BLaER1 (cell line): Measurements from ENCODE around the gene PCDHB12.

ENCODE experiments used
- H3K27ac ChIP-seq: shearing (Covaris generic); formaldehyde crosslinking; 2 replicates; pipeline ENCODE4 v1.8.1; 2022
- H3K27me3 ChIP-seq: shearing (Covaris generic); formaldehyde crosslinking; 2 replicates; pipeline ENCODE4 v1.8.1; 2022
- H3K36me3 ChIP-seq: shearing (Covaris generic); formaldehyde crosslinking; 2 replicates; pipeline ENCODE4 v1.8.1; 2022
- H3K4me1 ChIP-seq: shearing (Covaris generic); formaldehyde crosslinking; 2 replicates; pipeline ENCODE4 v1.8.1; 2022
- H3K4me2 ChIP-seq: shearing (Covaris generic); formaldehyde crosslinking; 2 replicates; pipeline ENCODE4 v1.8.1; 2022
- H3K4me3 ChIP-seq: shearing (Covaris generic); formaldehyde crosslinking; 2 replicates; pipeline ENCODE4 v1.8.1; 2022
- H3K9ac ChIP-seq: shearing (Covaris generic); formaldehyde crosslinking; 2 replicates; pipeline ENCODE4 v1.8.1; 2022
- H3K9me3 ChIP-seq: shearing (Covaris generic); formaldehyde crosslinking; 2 replicates; pipeline ENCODE4 v1.8.1; 2022
- H4K20me1 ChIP-seq: shearing (Covaris generic); formaldehyde crosslinking; 2 replicates; pipeline ENCODE4 v1.8.1; 2022
- Cebpa-rat ChIP-seq: shearing (Covaris generic); IDR thresholded peaks from 2 replicates; pipeline ENCODE4 v1.8.1; 2022

PCDHB12 gene

GRCh38 chr5:141250576-141250975 lies 42.1 kb downstream of the PCDHB12 start:
- Histone ChIP-seq H3K9me3 (peaks cover 94% of the 10 kb centered on the region), H3K27me3 (no peaks in the 10 kb centered on the region), H3K4me1 (no peaks in the 10 kb centered on the region), H3K4me2 (no peak overlapping the region), H3K9ac (no peak overlapping the region), H3K4me3 (no peak overlapping the region), H3K27ac (no peak overlapping the region), H3K36me3 (peaks cover 4% of the 10 kb centered on the region; the same call in 1 of the 2 replicates), H4K20me1 (no peaks in the 10 kb centered on the region)
- TF ChIP-seq Cebpa-rat, result no peak

DNA sequence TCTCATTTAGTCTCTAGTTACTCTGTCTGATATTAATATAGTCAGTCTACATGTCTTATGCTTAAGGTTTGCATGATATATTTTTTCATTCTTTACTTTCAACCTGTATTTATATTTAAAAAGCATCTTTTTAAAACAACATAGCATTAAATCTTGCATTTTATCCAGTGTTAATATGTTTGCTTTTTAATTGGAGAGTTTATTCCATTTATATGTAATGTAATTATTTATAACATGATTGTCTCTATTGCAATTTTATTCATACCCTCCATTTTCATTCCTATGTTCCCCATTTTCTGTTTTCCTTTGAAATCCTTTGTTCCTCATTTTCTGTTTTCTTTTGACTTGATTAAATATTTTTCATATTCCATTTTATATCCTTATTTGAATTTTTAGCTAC lies 49.9 kb downstream of the PCDHB12 start:
- no peaks in the 10 kb centered on the region for H3K36me3 ChIP-seq
- no peak overlapping the region for H3K27ac ChIP-seq
- no peak overlapping the region for H3K9ac ChIP-seq
- H3K4me3 ChIP-seq, result no peak overlapping the region
- no peaks in the 10 kb centered on the region for H4K20me1 ChIP-seq
- H3K4me2 ChIP-seq, result no peak overlapping the region
- H3K27me3 ChIP-seq, result no peaks in the 10 kb centered on the region
- H3K9me3 ChIP-seq, result peaks cover 96% of the 10 kb centered on the region
- H3K4me1 ChIP-seq, result no peaks in the 10 kb centered on the region
- TF ChIP-seq Cebpa-rat, result no peak

DNA sequence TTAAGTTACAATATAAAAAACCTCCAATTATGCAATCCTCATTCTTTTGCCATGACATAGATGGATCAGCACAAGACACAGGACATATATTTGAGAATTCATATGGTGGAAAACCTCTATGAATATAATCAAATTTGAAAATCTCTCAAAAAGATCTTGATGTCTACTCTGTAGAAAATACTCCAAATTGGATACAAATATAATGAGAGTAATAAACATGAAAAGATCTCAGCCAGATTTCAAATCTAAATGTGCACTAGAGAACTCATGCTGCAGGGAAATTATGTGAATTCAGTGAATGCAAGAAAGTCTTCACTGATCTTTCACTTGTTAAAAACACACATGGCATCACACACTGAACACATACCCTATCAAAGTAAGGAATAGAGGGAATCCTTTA lies 50.4 kb downstream of the PCDHB12 start:
- H3K9me3 ChIP-seq, result peaks cover 96% of the 10 kb centered on the region

GRCh38 chr5:141260458-141261237 lies 52.1 kb downstream of the PCDHB12 start:
- no peak for TF ChIP-seq Cebpa-rat
- no peak overlapping the region; the same call in 1 of the 2 replicates for H3K4me3 ChIP-seq
- no peaks in the 10 kb centered on the region for H4K20me1 ChIP-seq
- no peaks in the 10 kb centered on the region for H3K4me1 ChIP-seq
- peaks cover 96% of the 10 kb centered on the region for H3K9me3 ChIP-seq
- H3K36me3 ChIP-seq, result no peaks in the 10 kb centered on the region
- no peaks in the 10 kb centered on the region for H3K27me3 ChIP-seq
- no peak overlapping the region for H3K9ac ChIP-seq
- no peak overlapping the region for H3K4me2 ChIP-seq
- H3K27ac ChIP-seq, result no peak overlapping the region

More for the DNA sequence above, 50.4 kb downstream of the PCDHB12 start:
- Histone ChIP-seq H3K4me2 (no peak overlapping the region), H4K20me1 (no peaks in the 10 kb centered on the region), H3K36me3 (no peaks in the 10 kb centered on the region), H3K27me3 (no peaks in the 10 kb centered on the region), H3K9ac (no peak overlapping the region), H3K4me3 (no peak overlapping the region), H3K27ac (no peak overlapping the region), H3K4me1 (no peaks in the 10 kb centered on the region)
- TF ChIP-seq Cebpa-rat, result no peak

- no peak overlapping the region for H3K27ac ChIP-seq
- H3K36me3 ChIP-seq, result no peaks in the 10 kb centered on the region
- no peak overlapping the region for H3K4me2 ChIP-seq
- H3K9me3 ChIP-seq, result peaks cover 96% of the 10 kb centered on the region
- H3K27me3 ChIP-seq, result no peaks in the 10 kb centered on the region
- no peak for TF ChIP-seq Cebpa-rat
- no peak overlapping the region for H3K9ac ChIP-seq
- no peak overlapping the region for H3K4me3 ChIP-seq
- H3K4me1 ChIP-seq, result no peaks in the 10 kb centered on the region
- no peaks in the 10 kb centered on the region for H4K20me1 ChIP-seq
These were observed 52.7 kb downstream of the PCDHB12 start for GRCh38 chr5:141261238-141261546.
